Measurements from ENCODE around the gene APOC1. TPM values are rescaled to one million over a fixed set of nuclear protein-coding genes. Genes with fewer than 3 reads are reported as not detected.

APOC1 gene
- total RNA-seq, 1 donor from 2014 or later: 2.2 TPM

- no peak overlapping the region for H3K4me3 Mint-ChIP-seq (ENCODE audit: unreplicated experiment)
Measured at GRCh38 chr19:44960906-44961728, 46.7 kb downstream of the APOC1 start.

GRCh38 chr19:44961821-44962220 is 47.4 kb downstream of the APOC1 start:
- Histone ChIP-seq H3K4me1 (ENCODE audit: insufficient read depth, low read length) (peaks cover under 1% of the 10 kb centered on the region), H3K9ac (ENCODE audit: low read length) (no peak overlapping the region), H4K20me1 (ENCODE audit: insufficient read depth, low read length) (peaks cover 59% of the 10 kb centered on the region), H3K4me2 (ENCODE audit: low read length) (no peak overlapping the region), H3K79me2 (ENCODE audit: insufficient read depth, low read length) (peaks cover 61% of the 10 kb centered on the region), H2AFZ (ENCODE audit: low read depth, low read length) (no peak overlapping the region), H3K27ac (ENCODE audit: low read depth, low read length) (no peak overlapping the region), H3K4me3 (ENCODE audit: insufficient read depth, low read depth, low read length) (no peak overlapping the region), H3K9me3 (ENCODE audit: insufficient read depth, low read depth, low read length) (no peaks in the 10 kb centered on the region), H3K36me3 (ENCODE audit: insufficient read depth, low read length) (peaks cover 10% of the 10 kb centered on the region), H3K27me3 (ENCODE audit: insufficient read depth, low read length) (no peaks in the 10 kb centered on the region)
- Mint-ChIP-seq H3K36me3 (ENCODE audit: low read depth, unreplicated experiment) (peaks cover 11% of the 10 kb centered on the region), H3K4me1 (ENCODE audit: low read depth, unreplicated experiment) (peaks cover 18% of the 10 kb centered on the region), H3K4me3 (ENCODE audit: unreplicated experiment) (no peak overlapping the region), H3K27ac (ENCODE audit: unreplicated experiment) (no peak overlapping the region), H3K9me3 (ENCODE audit: unreplicated experiment) (no peaks in the 10 kb centered on the region), H3K27me3 (ENCODE audit: low read depth, unreplicated experiment) (no peaks in the 10 kb centered on the region)
- TF ChIP-seq CTCF (IDR thresholded peaks at IDR 0.05; ENCODE audit: insufficient read depth, low read depth, low read length) (no peak), EZH2 (IDR thresholded peaks at IDR 0.05; ENCODE audit: insufficient read depth, low read length) (no peak)
- FAIRE-seq: no peak
- no peak for DNase-seq (ENCODE audit: low read depth)

More at GRCh38 chr19:44960906-44961728, 46.7 kb downstream of the APOC1 start:
- DNase-seq (ENCODE audit: low read depth) (no peak), FAIRE-seq (no peak)
- no peaks in the 10 kb centered on the region for H3K9me3 Mint-ChIP-seq (ENCODE audit: unreplicated experiment)
- H3K27me3 Mint-ChIP-seq (ENCODE audit: low read depth, unreplicated experiment): no peaks in the 10 kb centered on the region
- Histone ChIP-seq H3K27ac (ENCODE audit: low read depth, low read length) (no peak overlapping the region), H3K4me3 (ENCODE audit: insufficient read depth, low read depth, low read length) (no peak overlapping the region), H3K9ac (ENCODE audit: low read length) (no peak overlapping the region), H3K36me3 (ENCODE audit: insufficient read depth, low read length) (peaks cover 10% of the 10 kb centered on the region), H4K20me1 (ENCODE audit: insufficient read depth, low read length) (peaks cover 66% of the 10 kb centered on the region), H3K79me2 (ENCODE audit: insufficient read depth, low read length) (peaks cover 68% of the 10 kb centered on the region), H2AFZ (ENCODE audit: low read depth, low read length) (no peak overlapping the region), H3K9me3 (ENCODE audit: insufficient read depth, low read depth, low read length) (no peaks in the 10 kb centered on the region), H3K4me2 (ENCODE audit: low read length) (no peak overlapping the region), H3K27me3 (ENCODE audit: insufficient read depth, low read length) (no peaks in the 10 kb centered on the region), H3K4me1 (ENCODE audit: insufficient read depth, low read length) (peaks cover 7% of the 10 kb centered on the region)
- H3K27ac Mint-ChIP-seq (ENCODE audit: unreplicated experiment): peak overlapping the region; percentile 73
- peaks cover 20% of the 10 kb centered on the region for H3K4me1 Mint-ChIP-seq (ENCODE audit: low read depth, unreplicated experiment)
- TF ChIP-seq CTCF (IDR thresholded peaks at IDR 0.05; ENCODE audit: insufficient read depth, low read depth, low read length) (no peak), EZH2 (IDR thresholded peaks at IDR 0.05; ENCODE audit: insufficient read depth, low read length) (no peak)
- H3K36me3 Mint-ChIP-seq (ENCODE audit: low read depth, unreplicated experiment): peaks cover 11% of the 10 kb centered on the region

DNA sequence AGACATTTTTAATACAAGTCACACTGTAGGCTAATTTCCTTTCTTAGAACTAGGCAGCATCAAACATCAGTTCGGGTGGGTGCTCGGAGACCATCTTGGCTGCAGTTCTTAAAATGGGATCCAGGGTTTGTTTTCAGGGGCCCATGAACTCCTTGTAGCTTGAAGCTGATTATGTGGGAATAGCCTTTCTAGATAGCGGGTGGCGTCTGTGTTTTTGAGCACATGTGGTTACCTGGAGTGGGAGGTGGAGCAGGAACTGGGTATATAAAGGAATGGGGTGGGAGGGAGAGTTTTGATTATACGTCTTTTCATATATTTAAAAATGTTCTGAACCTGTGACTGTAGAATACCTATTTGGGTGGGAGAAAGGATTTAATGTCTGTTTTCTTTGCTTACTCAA is 53.7 kb downstream of the APOC1 start:
- H3K9ac ChIP-seq (ENCODE audit: low read length): no peak overlapping the region
- Mint-ChIP-seq H3K36me3 (ENCODE audit: low read depth, unreplicated experiment) (peaks cover 4% of the 10 kb centered on the region), H3K9me3 (ENCODE audit: unreplicated experiment) (no peaks in the 10 kb centered on the region), H3K4me3 (ENCODE audit: unreplicated experiment) (no peak overlapping the region), H3K27ac (ENCODE audit: unreplicated experiment) (no peak overlapping the region), H3K4me1 (ENCODE audit: low read depth, unreplicated experiment) (no peaks in the 10 kb centered on the region), H3K27me3 (ENCODE audit: low read depth, unreplicated experiment) (no peaks in the 10 kb centered on the region)
- H3K79me2 ChIP-seq (ENCODE audit: insufficient read depth, low read length): peaks cover 17% of the 10 kb centered on the region
- H3K9me3 ChIP-seq (ENCODE audit: insufficient read depth, low read depth, low read length): no peaks in the 10 kb centered on the region
- H3K4me3 ChIP-seq (ENCODE audit: insufficient read depth, low read depth, low read length): no peak overlapping the region
- no peak overlapping the region for H3K27ac ChIP-seq (ENCODE audit: low read depth, low read length)
- no peak for TF ChIP-seq EZH2 (IDR thresholded peaks at IDR 0.05; ENCODE audit: insufficient read depth, low read length)
- no peak for TF ChIP-seq CTCF (IDR thresholded peaks at IDR 0.05; ENCODE audit: insufficient read depth, low read depth, low read length)
- peaks cover 30% of the 10 kb centered on the region for H4K20me1 ChIP-seq (ENCODE audit: insufficient read depth, low read length)
- no peaks in the 10 kb centered on the region for H3K27me3 ChIP-seq (ENCODE audit: insufficient read depth, low read length)
- FAIRE-seq (no peak), DNase-seq (ENCODE audit: low read depth) (no peak)
- no peak overlapping the region for H3K4me2 ChIP-seq (ENCODE audit: low read length)
- H3K4me1 ChIP-seq (ENCODE audit: insufficient read depth, low read length): no peaks in the 10 kb centered on the region
- peaks cover 15% of the 10 kb centered on the region for H3K36me3 ChIP-seq (ENCODE audit: insufficient read depth, low read length)
- H2AFZ ChIP-seq (ENCODE audit: low read depth, low read length): no peak overlapping the region

Measured in astrocyte (in vitro differentiated cells and primary cell).